Stimulated activated CD4-positive, alpha-beta T cell treated with anti-CD3 and anti-CD28 coated beads, TNF-alpha, amount 100 ng/mL, for 4 hours (primary cell): Measurements from ENCODE around the gene DLGAP4.
"Not testable (repeated sequence)": the region's sequence is repeated elsewhere in the genome, so short reads cannot be mapped to it uniquely, and the experiment has no call there.

Source experiments
- DNase-seq, 3 experiments: peaks; one replicate each; pipeline ENCODE4 v3.0.0-alpha.2; 2020; ENCODE audit warnings: low read depth in 3 of 3

DLGAP4 gene

GRCh38 chr20:36355469-36356171 lies 49.5 kb downstream of the DLGAP4 start:
- DNase-seq, result no peak

GRCh38 chr20:36359668-36360406 lies 53.7 kb downstream of the DLGAP4 start:
- DNase-seq, result no peak

DNA sequence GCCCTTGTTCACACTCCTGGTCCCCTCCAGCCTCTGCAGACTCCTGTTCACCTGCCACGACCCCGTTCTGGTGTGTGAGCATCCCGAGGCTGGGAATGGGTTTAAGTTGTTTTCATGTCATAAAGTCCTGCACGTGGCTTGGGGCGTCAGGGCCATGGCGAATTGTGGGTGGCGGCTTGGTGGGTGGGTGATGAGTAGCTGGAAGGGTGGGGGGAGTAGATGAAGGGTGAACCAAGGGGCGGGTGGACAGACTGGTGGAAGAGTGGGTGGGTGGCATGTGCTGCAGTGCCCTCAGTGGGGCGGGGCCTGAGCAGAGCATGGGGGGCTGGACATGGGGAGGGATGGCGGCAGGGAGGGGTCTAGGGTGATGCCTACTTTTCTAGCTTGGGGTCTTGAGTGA lies 54.3 kb downstream of the DLGAP4 start:
- DNase-seq, result no peak

DNA sequence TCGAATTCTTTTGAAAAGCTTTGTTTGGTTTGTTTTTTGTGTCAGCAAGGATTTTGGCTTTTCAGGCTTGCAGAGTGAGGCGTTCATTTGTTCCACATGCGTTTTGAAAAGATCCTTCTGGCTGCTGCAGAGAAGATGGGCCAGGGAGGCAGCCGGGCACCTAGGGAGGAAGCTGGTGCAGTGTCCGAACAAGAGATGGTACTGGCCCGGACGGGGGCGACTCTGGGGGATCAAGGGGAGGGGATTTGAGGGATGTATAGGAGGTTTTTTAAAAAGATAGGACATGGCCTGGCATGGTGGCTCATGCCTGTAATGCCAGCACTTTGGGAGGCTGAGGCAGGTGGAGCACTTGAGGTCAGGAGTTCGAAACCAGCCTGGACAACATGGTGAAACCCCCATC lies 55.3 kb downstream of the DLGAP4 start:
- DNase-seq, result no peak

- no peak for DNase-seq
Observed at GRCh38 chr20:36362261-36362660, 56.1 kb downstream of the DLGAP4 start.

GRCh38 chr20:36362978-36363713 lies 57.0 kb downstream of the DLGAP4 start:
- no peak for DNase-seq

- no peak for DNase-seq
Observed at GRCh38 chr20:36364506-36364905, 58.4 kb downstream of the DLGAP4 start.

DNA sequence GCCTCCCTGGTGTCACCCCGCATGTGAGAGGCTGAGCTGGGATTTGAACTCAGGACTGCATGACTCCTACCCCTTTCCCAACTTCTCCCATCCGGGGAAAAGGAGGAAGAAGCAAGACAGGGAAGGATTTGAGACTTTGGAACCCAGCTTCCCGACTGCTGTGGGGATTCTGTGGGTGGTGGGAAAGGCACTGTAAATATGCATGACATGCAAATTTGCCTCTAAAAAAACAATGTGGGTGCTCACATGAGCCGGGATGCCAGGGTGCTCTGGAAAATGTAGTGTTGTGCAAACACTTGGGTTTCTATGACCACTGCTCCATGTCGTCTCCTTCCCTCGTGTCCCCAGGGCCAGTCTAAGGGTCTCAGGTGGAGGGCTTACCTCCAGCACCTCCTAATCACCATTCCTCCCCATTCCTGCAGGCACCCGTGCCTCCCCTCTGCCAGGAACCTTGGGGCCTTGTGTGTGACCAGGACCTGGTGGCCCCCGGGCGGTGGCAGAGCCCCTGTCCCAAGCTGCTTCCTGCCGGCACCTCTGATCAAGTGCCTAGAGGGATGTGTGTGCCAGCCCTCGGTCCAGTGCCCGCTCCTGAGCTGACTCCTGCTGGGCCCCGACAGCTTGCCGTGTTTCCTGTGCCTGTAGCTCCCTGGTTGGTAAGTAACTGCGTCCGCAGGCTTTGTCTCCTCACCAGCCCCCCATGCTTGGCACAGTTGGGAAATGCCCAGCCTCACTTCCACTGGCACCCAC lies 60.7 kb downstream of the DLGAP4 start:
- no peak for DNase-seq

DNA sequence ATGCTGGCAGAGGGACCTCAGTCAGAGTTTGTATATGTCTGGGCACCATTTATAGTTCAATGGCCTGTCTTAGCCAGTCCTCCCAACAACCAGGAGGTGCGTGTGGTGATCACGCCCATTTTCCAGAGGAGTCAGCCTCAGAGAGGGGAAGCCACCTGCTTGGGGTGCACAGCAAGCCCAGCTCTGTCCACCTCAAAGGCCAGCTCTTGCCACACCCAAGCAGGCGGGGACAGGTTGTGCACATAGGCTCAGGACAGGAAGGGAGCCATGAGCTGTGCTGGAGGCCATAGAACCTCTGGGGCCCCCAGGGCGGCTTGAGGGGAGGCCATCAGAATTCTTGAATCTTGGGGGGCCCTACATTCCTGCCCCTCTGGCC lies 61.2 kb downstream of the DLGAP4 start:
- no peak for DNase-seq

- no peak for DNase-seq
Observed at GRCh38 chr20:36367907-36368799, 62.0 kb downstream of the DLGAP4 start.

DNA sequence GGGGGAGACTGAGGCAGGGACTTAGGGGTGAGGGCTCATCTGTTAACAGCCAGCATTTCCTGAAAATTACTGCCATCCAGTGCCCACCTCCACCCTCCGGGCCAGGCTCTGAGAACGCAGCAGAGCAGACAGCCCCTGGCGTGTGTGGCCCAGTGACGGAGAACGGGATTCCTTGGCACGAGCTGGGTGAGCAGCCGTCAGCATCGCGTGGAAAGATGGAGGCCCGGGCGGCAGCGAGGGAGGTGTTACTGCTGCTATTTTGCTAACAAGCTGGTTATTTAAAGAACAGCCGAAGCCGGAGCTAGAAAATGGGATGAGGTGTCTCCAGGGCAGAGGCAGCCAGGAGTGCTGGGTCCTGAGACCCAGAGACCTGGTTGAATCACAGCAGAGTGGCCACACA lies 62.7 kb downstream of the DLGAP4 start:
- DNase-seq, result no peak

DNA sequence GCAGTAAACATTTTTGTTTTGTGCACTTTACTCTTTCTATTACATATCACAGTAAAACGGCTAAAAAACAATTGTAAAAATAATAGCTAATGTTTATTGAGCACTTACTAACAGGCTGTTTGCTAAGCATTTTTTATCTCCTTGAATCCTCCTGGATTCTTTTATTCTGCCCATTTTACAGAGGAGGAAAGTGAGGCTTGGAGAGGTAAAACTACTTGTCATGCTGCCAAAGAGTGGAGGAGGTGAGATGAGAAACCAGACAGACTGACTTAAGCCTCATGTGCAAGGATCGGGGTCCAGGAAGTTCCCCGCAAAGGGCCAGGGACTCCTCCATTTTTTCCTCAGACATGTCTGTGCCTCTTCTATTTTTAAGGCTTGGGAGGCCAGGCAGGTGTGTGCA lies 63.6 kb downstream of the DLGAP4 start:
- DNase-seq, result no peak

GRCh38 chr20:36370991-36371790 lies 65.1 kb downstream of the DLGAP4 start:
- no peak for DNase-seq

- DNase-seq, result no peak
Observed at GRCh38 chr20:36372666-36373065, 66.5 kb downstream of the DLGAP4 start.

DNA sequence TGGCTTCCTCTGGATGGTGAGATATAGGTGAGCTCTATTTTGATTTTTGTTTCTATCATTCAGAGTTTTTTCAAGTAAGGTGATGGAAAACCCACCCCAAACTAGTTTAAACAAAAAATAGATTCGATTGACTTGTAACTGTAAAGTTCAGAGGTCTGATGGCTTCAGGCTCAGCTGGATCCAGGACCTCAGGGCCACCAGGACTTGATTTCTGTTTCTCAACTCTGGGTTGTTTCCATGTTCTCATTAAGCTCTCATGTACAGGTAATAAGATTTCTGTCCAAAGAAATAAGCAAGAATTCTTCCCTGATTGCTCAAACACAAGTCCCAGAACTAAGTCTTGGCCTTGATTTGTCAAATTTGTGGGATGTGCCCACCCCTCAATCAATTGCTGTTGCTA lies 67.0 kb downstream of the DLGAP4 start:
- DNase-seq, result no peak

DNA sequence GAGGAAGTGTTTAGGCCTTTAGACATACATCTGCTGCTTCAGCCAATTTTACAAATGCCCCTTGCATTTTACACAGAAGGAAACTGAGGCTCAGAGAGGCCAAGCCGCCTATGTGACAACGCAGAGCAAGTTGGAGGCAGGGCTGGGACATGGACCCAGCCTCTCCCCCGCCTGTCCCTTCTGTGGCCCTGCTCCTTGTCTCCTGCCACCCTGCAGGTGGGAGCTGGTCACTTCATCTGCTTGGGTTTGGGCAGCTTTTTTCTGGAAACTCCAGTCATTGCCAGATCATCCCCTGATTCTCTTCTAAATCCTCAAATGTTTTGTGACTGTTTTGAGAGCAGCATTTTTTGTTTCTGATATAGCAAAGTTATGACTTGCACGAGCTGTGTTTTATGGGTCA lies 68.9 kb downstream of the DLGAP4 start:
- DNase-seq, result no peak

- DNase-seq, result no peak
Observed at GRCh38 chr20:36377348-36378326, 71.5 kb downstream of the DLGAP4 start.

DNA sequence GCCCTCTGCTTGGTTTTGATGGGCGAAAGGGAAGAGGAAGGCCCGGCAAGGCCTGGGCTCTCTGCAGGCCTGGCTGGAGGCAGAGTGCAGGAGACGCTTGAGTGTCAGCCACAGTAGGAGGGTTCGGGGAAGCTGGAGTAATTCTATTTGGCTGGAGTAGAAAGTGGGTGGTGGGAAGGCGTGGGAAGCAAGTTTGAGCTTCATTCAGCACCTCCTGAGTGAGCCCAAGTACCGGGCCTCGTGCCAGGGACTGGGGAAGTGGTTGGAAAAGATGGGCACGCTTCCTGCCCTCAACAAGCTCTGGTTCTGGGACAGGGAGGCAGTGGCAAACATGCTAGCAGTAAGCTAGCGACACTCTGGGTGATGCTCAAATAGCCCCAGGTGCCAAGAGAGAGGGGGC lies 72.5 kb downstream of the DLGAP4 start:
- DNase-seq, result no peak

- not testable (repeated sequence) for DNase-seq
Observed at GRCh38 chr20:36379914-36380313, 73.8 kb downstream of the DLGAP4 start.
